ENCODE measurements around the gene MIOX. TPM values are rescaled to one million over a fixed set of nuclear protein-coding genes. Genes with fewer than 3 reads are reported as not detected.

MIOX gene
- total and polyA plus RNA-seq, 2 donors (not counting 3 experiments of a cell fraction or from before 2014, with no cell fraction given), result not detected

GRCh38 chr22:50488886-50489285 is 2.2 kb downstream of the MIOX start:
- H3K9ac ChIP-seq (replicated peaks; ENCODE audit: extremely low read depth, insufficient read depth, low read length), result no peak overlapping the region
- no peak overlapping the region for H2AFZ ChIP-seq (ENCODE audit: low read depth, low read length)
- FAIRE-seq (no peak), DNase-seq (ENCODE audit: low read depth, low spot score) (no peak)
- H3K36me3 ChIP-seq (ENCODE audit: control insufficient read depth in 2 of 2, extremely low read depth in 1 of 2, insufficient read depth in 2 of 2, low read length in 2 of 2), result no peaks in the 10 kb centered on the region
- ChIA-PET CTCF (no interaction called here), POLR2A (no interaction called here)
- dilution Hi-C loops (cut with MboI; ENCODE audit: extremely low pct_ligation_motif_present, low sequenced_read_pairs), result no loop called here
- no peaks in the 10 kb centered on the region for H3K27me3 ChIP-seq (ENCODE audit: control insufficient read depth in 2 of 2, insufficient read depth in 2 of 2, low read length in 2 of 2)
- intact Hi-C loops (cut with micrococcal nuclease), result no loop called here
- H3K79me2 ChIP-seq (ENCODE audit: control insufficient read depth, insufficient read depth, low read length), result no peaks in the 10 kb centered on the region
- no peak for TF ChIP-seq MYC (IDR thresholded peaks at IDR 0.05; ENCODE audit: low read depth, low read length)
- no peak for TF ChIP-seq POLR2AphosphoS5 (IDR thresholded peaks at IDR 0.05; ENCODE audit: insufficient read depth, low read depth, low read length)
- TF ChIP-seq EZH2 (IDR thresholded peaks at IDR 0.05; ENCODE audit: borderline replicate concordance, low read depth, low read length, severe bottlenecking), result no peak
- TF ChIP-seq CTCF (IDR thresholded peaks at IDR 0.05; ENCODE audit: extremely low read depth in 1 of 2, insufficient read depth in 1 of 2, low read depth in 1 of 2, low read length in 2 of 2), result no peak
- TF ChIP-seq JUN (IDR thresholded peaks at IDR 0.05; ENCODE audit: borderline replicate concordance, insufficient read depth, insufficient read length, low read depth), result no peak
- H3K9me3 ChIP-seq (replicated peaks; ENCODE audit: control insufficient read depth, insufficient read depth, low read length), result no peaks in the 10 kb centered on the region
- H3K9me1 ChIP-seq (replicated peaks; ENCODE audit: control insufficient read depth, extremely low read depth, insufficient read depth, low read length), result no peaks in the 10 kb centered on the region
- H3K4me1 ChIP-seq (ENCODE audit: control insufficient read depth, extremely low read depth, insufficient read depth, low read length), result no peaks in the 10 kb centered on the region
- no peak overlapping the region for H3K4me2 ChIP-seq (ENCODE audit: insufficient read depth, low read length)
- H3K27ac ChIP-seq (ENCODE audit: insufficient read depth, low read depth, low read length), result no peak overlapping the region
- BruUV-seq (replicated peaks), result no TSS peak
- H3K4me3 ChIP-seq (replicated peaks in 1 of 3; ENCODE audit: insufficient read depth in 1 of 3, low read depth in 1 of 3, low read length in 3 of 3), result no peak overlapping the region
- no peaks in the 10 kb centered on the region for H4K20me1 ChIP-seq (replicated peaks; ENCODE audit: control insufficient read depth, extremely low read depth, insufficient read depth, low read length)
